HG02943 (cell line): ENCODE data around the gene BBS12.
A peak's percentile ranks its signal among the peaks of the same experiment; 100 is the strongest.
"Not testable (repeated sequence)": the region's sequence is repeated elsewhere in the genome, so short reads cannot be mapped to it uniquely, and the experiment has no call there.

Experiments used
- ATAC-seq: cut with Tn5 transposase; IDR thresholded peaks from one replicate; pipeline ENCODE4 v1.9.1; 2021; ENCODE audit warnings: mild to moderate bottlenecking, low read depth, moderate library complexity; ENCODE audit not compliant: unreplicated experiment

The BBS12 gene

GRCh38 chr4:122762966-122763716, 30.6 kb downstream of the BBS12 start:
- ATAC-seq, result no peak

GRCh38 chr4:122764071-122764820, 31.7 kb downstream of the BBS12 start:
- no peak for ATAC-seq

- peak; percentile 65 for ATAC-seq
These were observed 32.3 kb downstream of the BBS12 start for GRCh38 chr4:122764821-122765215.

GRCh38 chr4:122765692-122766352, 33.3 kb downstream of the BBS12 start:
- no peak for ATAC-seq

GRCh38 chr4:122766353-122766705, 33.8 kb downstream of the BBS12 start:
- ATAC-seq, result no peak

- ATAC-seq, result no peak
These were observed 34.4 kb downstream of the BBS12 start for GRCh38 chr4:122766950-122767349.

GRCh38 chr4:122771724-122772123, 39.2 kb downstream of the BBS12 start:
- no peak for ATAC-seq

GRCh38 chr4:122772311-122772710, 39.8 kb downstream of the BBS12 start:
- ATAC-seq, result no peak

GRCh38 chr4:122772986-122773385, 40.5 kb downstream of the BBS12 start:
- no peak for ATAC-seq

GRCh38 chr4:122775039-122775438, 42.5 kb downstream of the BBS12 start:
- no peak for ATAC-seq

GRCh38 chr4:122775987-122776836, 43.7 kb downstream of the BBS12 start:
- ATAC-seq, result no peak

GRCh38 chr4:122776916-122777315, 44.4 kb downstream of the BBS12 start:
- ATAC-seq, result no peak

- no peak for ATAC-seq
These were observed 45.6 kb downstream of the BBS12 start for GRCh38 chr4:122777846-122778673.

GRCh38 chr4:122781486-122781885, 49.0 kb downstream of the BBS12 start:
- ATAC-seq, result no peak

- no peak for ATAC-seq
These were observed 51.1 kb downstream of the BBS12 start for GRCh38 chr4:122783301-122784215.

- ATAC-seq, result no peak
These were observed 51.8 kb downstream of the BBS12 start for GRCh38 chr4:122784261-122784660.

GRCh38 chr4:122785099-122785498, 52.6 kb downstream of the BBS12 start:
- no peak for ATAC-seq

- not testable (repeated sequence) for ATAC-seq
These were observed 53.8 kb downstream of the BBS12 start for GRCh38 chr4:122786296-122786695.

- ATAC-seq, result not testable (repeated sequence)
These were observed 54.4 kb downstream of the BBS12 start for GRCh38 chr4:122786920-122787319.
